Cardiac fibroblast (primary cell): Measurements from ENCODE around the gene LILRB1.
A peak's percentile ranks its signal among the peaks of the same experiment; 100 is the strongest.

ENCODE experiments used
- DNase-seq, 2 donors: peaks; one replicate each; pipeline versions ENCODE4 v3.0.0 to v3.0.0-alpha.2; 2010; ENCODE audit warnings: low read depth in 2 of 2
- H3K4me3 ChIP-seq, 2 donors: replicated peaks in 1 of 2; 1 replicate in 1 of 2; 2 replicates in 1 of 2; pipeline ENCODE4 v1.5.1; 2011; ENCODE audit warnings: low read depth in 2 of 2, low read length in 2 of 2, mild to moderate bottlenecking in 2 of 2, moderate library complexity in 1 of 2
- TF ChIP-seq, protein P1 (sequence below): IDR thresholded peaks from one replicate; pipeline ENCODE4 v1.5.1; 2011; ENCODE audit warnings: low read depth, mild to moderate bottlenecking, low read length, inconsistent platforms

LILRB1 gene

DNA sequence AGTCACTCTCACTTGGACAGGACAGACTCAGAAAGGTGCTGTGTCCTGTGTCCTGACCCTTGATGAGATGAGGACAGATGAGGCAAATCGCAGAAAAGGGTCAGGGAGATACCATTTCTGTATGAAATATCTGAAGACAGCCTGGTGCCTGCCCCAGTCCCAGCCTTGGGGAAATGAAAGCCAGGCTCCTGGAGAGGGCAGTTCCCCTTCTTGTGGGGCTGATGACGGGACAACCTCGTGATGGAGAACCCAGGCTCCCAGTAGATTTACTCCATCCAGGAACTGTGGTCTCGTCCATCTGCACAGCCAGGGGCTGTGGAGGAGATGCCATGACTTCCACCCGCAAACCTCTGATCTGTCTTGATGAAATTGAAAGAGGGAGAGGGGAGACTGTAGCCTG lies 13.8 kb downstream of the LILRB1 start:
- TF ChIP-seq, protein P1, sequence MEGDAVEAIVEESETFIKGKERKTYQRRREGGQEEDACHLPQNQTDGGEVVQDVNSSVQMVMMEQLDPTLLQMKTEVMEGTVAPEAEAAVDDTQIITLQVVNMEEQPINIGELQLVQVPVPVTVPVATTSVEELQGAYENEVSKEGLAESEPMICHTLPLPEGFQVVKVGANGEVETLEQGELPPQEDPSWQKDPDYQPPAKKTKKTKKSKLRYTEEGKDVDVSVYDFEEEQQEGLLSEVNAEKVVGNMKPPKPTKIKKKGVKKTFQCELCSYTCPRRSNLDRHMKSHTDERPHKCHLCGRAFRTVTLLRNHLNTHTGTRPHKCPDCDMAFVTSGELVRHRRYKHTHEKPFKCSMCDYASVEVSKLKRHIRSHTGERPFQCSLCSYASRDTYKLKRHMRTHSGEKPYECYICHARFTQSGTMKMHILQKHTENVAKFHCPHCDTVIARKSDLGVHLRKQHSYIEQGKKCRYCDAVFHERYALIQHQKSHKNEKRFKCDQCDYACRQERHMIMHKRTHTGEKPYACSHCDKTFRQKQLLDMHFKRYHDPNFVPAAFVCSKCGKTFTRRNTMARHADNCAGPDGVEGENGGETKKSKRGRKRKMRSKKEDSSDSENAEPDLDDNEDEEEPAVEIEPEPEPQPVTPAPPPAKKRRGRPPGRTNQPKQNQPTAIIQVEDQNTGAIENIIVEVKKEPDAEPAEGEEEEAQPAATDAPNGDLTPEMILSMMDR: no peak
- DNase-seq: no peak
- H3K4me3 ChIP-seq: no peak overlapping the region

GRCh38 chr19:54646331-54646841 lies 16.1 kb downstream of the LILRB1 start:
- no peak for DNase-seq
- H3K4me3 ChIP-seq: no peak overlapping the region
- TF ChIP-seq, protein P1: no peak

DNA sequence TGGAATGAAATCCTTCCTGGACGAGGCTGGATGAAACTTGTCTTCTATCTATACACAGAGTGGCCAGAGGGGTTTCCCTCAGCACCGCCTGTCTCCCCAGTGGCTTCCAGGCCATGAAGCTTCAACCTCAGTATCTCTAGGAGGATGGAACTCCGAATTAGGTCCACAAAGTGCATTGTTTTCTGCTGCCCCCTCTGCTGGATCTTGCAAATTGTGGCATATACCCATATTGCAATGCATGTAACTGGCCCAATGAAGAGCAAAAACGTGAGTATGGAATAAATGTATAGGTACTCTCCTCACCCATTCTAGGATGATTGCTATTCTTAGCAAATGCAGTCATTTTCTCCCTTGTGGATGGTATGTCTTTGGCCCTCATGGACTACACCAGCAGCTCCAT lies 17.8 kb downstream of the LILRB1 start:
- H3K4me3 ChIP-seq: no peak overlapping the region
- TF ChIP-seq, protein P1: no peak
- DNase-seq: no peak

- DNase-seq: no peak
- no peak overlapping the region for H3K4me3 ChIP-seq
- TF ChIP-seq, protein P1: no peak
Observed at GRCh38 chr19:54650108-54650655, 19.9 kb downstream of the LILRB1 start.

GRCh38 chr19:54653181-54653809 lies 23.0 kb downstream of the LILRB1 start:
- DNase-seq: peak; percentile 42 to 50
- TF ChIP-seq, protein P1: peak; percentile 39
- no peak overlapping the region for H3K4me3 ChIP-seq

- TF ChIP-seq, protein P1: no peak
- DNase-seq: no peak
- no peak overlapping the region for H3K4me3 ChIP-seq
Observed at GRCh38 chr19:54654447-54655321, 24.4 kb downstream of the LILRB1 start.
